Uterus (tissue), 2 donors: ENCODE data around the gene SIRT6.

Experiments
- CTCF ChIP-seq, 4 experiments: fragments of 200-600 bp in 2 of 4; fragments of 450-650 bp in 2 of 4; sonication (generic) in 2 of 4; IDR thresholded peaks; one replicate each; pipeline ENCODE4 v1.5.1; 2016 to 2019; ENCODE audit warnings: antibody characterized with exemption in 4 of 4, mild to moderate bottlenecking in 2 of 4, moderate library complexity in 1 of 4
- POLR2A ChIP-seq, 2 donors: fragments of 450-650 bp; IDR thresholded peaks; one replicate each; pipeline ENCODE4 v1.6.1; 2016; ENCODE audit warnings: antibody characterized with exemption in 2 of 2, mild to moderate bottlenecking in 1 of 2, moderate library complexity in 1 of 2

- TF ChIP-seq POLR2A (IDR thresholded peaks at IDR 0.05): no peak
- no peak for TF ChIP-seq CTCF (IDR thresholded peaks at IDR 0.05)
Observed at GRCh38 chr19:4199699-4200293, 17.4 kb upstream of the SIRT6 start.
